ENCODE measurements around the gene THSD4. TPM values are rescaled to one million over a fixed set of nuclear protein-coding genes. Genes with fewer than 3 reads are reported as not detected.

THSD4 gene
- total RNA-seq, 2 experiments from 2014 or later = not detected

DNA sequence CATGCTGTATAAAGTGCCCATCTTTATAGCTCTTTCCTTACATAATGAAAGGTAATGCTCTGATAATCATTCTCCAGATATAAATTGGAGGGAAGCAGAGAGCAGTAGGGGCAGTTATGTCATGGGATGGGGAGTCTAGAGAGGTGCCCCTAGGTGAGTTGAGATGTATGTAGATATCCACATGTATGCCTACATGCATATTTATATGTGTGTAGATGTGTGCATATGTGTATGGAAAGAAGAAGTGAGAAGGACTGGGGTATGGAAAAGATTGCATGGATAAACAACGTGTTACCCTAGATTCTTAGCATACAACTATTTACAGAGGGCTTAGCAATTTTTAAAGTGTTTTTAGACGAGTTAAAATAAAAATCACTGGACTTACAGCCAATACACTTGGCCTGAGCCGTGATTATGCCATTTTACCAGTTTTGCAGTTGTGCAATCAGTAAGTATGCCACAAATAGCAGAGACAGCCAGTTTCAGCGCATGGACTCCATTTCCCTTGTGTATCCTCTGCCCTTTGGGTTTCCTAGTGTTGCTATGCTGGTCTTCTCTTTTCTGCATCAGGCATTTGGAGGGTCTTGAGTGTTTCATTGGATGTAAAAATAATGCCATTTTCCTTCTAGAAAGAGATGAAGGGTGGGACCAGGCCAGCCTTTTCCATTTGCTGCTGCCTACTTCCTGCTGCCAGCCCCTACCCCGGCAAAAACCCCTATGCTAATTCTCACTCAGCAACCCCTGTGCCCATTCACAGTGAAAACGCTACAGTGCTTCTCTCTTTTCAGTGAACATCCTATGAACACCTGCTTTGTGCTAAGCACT, 495.7 kb downstream of the THSD4 start:
- CTCF ChIA-PET = no interaction called here
- Mint-ChIP-seq H3K36me3 (ENCODE audit: low read depth) (no peaks in the 10 kb centered on the region), H3K27me3 (ENCODE audit: low read depth) (peaks cover 11% of the 10 kb centered on the region), H3K4me1 (ENCODE audit: low read depth) (no peaks in the 10 kb centered on the region), H3K9me3 (ENCODE audit: insufficient read depth) (no peaks in the 10 kb centered on the region), H3K4me3 (no peak overlapping the region), H3K27ac (no peak overlapping the region)
- no peak for ATAC-seq
- POLR2A ChIA-PET = no interaction called here
- no peak for DNase-seq

GRCh38 chr15:71611553-71612396, 496.5 kb downstream of the THSD4 start:
- Mint-ChIP-seq H3K27me3 (ENCODE audit: low read depth) (peaks cover 11% of the 10 kb centered on the region), H3K9me3 (ENCODE audit: insufficient read depth) (no peaks in the 10 kb centered on the region), H3K4me3 (no peak overlapping the region), H3K27ac (no peak overlapping the region), H3K36me3 (ENCODE audit: low read depth) (no peaks in the 10 kb centered on the region), H3K4me1 (ENCODE audit: low read depth) (no peaks in the 10 kb centered on the region)
- CTCF ChIA-PET = no interaction called here
- no peak for ATAC-seq
- POLR2A ChIA-PET = no interaction called here
- no peak for DNase-seq

- Mint-ChIP-seq H3K9me3 (ENCODE audit: insufficient read depth) (no peaks in the 10 kb centered on the region), H3K27me3 (ENCODE audit: low read depth) (peaks cover 11% of the 10 kb centered on the region), H3K36me3 (ENCODE audit: low read depth) (no peaks in the 10 kb centered on the region), H3K4me3 (no peak overlapping the region), H3K27ac (no peak overlapping the region), H3K4me1 (ENCODE audit: low read depth) (no peaks in the 10 kb centered on the region)
- DNase-seq (no peak), ATAC-seq (no peak)
- ChIA-PET POLR2A (no interaction called here), CTCF (no interaction called here)
These were observed 497.1 kb downstream of the THSD4 start for GRCh38 chr15:71612397-71612722.

- DNase-seq (no peak), ATAC-seq (no peak)
- CTCF ChIA-PET = no interaction called here
- H3K27ac Mint-ChIP-seq = no peak overlapping the region
- POLR2A ChIA-PET = no interaction called here
- no peaks in the 10 kb centered on the region for H3K36me3 Mint-ChIP-seq (ENCODE audit: low read depth)
- no peak overlapping the region for H3K4me3 Mint-ChIP-seq
- no peaks in the 10 kb centered on the region for H3K9me3 Mint-ChIP-seq (ENCODE audit: insufficient read depth)
- peaks cover 11% of the 10 kb centered on the region for H3K27me3 Mint-ChIP-seq (ENCODE audit: low read depth)
- no peaks in the 10 kb centered on the region for H3K4me1 Mint-ChIP-seq (ENCODE audit: low read depth)
These were observed 497.6 kb downstream of the THSD4 start for GRCh38 chr15:71612869-71613268.

DNA sequence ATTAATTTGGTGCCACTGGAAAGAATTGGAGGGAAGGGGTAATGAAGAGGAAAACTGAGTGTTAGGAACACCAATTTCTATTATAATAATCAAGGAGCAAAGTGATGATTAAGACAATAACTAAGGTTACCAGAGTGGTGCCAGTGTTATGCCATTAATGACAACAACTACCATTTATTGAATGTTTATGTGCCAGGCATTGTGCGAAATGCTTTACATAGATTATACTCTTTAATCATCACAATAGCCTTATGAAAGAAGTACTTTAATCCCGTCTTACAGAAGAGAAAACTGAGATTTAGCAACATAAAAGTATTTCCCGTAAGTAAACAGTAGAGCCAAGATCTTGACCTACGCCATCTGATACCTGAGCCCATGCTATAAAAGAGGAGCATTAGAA, 507.8 kb downstream of the THSD4 start:
- CTCF ChIA-PET = no interaction called here

GRCh38 chr15:71626596-71627088, 511.4 kb downstream of the THSD4 start:
- ATAC-seq = no peak
- ChIA-PET POLR2A (no interaction called here), CTCF (no interaction called here)
- H3K27me3 Mint-ChIP-seq (ENCODE audit: low read depth) = peaks cover 3% of the 10 kb centered on the region
- DNase-seq = no peak
- H3K36me3 Mint-ChIP-seq (ENCODE audit: low read depth) = no peaks in the 10 kb centered on the region
- H3K27ac Mint-ChIP-seq = no peak overlapping the region
- H3K9me3 Mint-ChIP-seq (ENCODE audit: insufficient read depth) = no peaks in the 10 kb centered on the region
- H3K4me3 Mint-ChIP-seq = no peak overlapping the region
- H3K4me1 Mint-ChIP-seq (ENCODE audit: low read depth) = no peaks in the 10 kb centered on the region

More for the DNA sequence above, 507.8 kb downstream of the THSD4 start:
- H3K9me3 Mint-ChIP-seq (ENCODE audit: insufficient read depth) = no peaks in the 10 kb centered on the region
- ATAC-seq (no peak), DNase-seq (no peak)
- H3K36me3 Mint-ChIP-seq (ENCODE audit: low read depth) = no peaks in the 10 kb centered on the region
- H3K4me3 Mint-ChIP-seq = no peak overlapping the region
- H3K27me3 Mint-ChIP-seq (ENCODE audit: low read depth) = peaks cover 3% of the 10 kb centered on the region
- POLR2A ChIA-PET = no interaction called here
- H3K27ac Mint-ChIP-seq = no peak overlapping the region
- no peaks in the 10 kb centered on the region for H3K4me1 Mint-ChIP-seq (ENCODE audit: low read depth)

DNA sequence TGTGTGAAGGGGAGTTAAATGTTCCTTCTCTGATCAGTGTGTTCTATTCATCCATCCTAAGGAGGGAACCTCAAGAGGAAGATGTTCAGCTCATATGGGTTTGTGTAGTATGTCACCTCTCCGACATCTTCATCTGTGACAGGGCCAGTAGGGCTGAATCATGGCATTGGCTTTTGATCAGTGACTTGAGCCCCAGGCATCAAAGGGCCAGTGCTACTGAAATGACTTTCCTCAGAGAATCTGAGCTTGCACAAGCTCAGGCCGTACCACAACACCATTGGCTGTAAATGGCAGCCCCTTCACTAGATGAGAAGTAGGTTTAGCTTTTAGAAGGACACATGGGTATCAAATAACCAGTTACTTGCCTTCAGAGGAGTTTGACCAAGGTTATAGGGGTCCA, 511.9 kb downstream of the THSD4 start:
- DNase-seq (no peak), ATAC-seq (no peak)
- H3K4me3 Mint-ChIP-seq = no peak overlapping the region
- POLR2A ChIA-PET = no interaction called here
- H3K36me3 Mint-ChIP-seq (ENCODE audit: low read depth) = no peaks in the 10 kb centered on the region
- no peak overlapping the region for H3K27ac Mint-ChIP-seq
- no peaks in the 10 kb centered on the region for H3K4me1 Mint-ChIP-seq (ENCODE audit: low read depth)
- CTCF ChIA-PET = no interaction called here
- peaks cover 3% of the 10 kb centered on the region for H3K27me3 Mint-ChIP-seq (ENCODE audit: low read depth)
- H3K9me3 Mint-ChIP-seq (ENCODE audit: insufficient read depth) = no peaks in the 10 kb centered on the region

DNA sequence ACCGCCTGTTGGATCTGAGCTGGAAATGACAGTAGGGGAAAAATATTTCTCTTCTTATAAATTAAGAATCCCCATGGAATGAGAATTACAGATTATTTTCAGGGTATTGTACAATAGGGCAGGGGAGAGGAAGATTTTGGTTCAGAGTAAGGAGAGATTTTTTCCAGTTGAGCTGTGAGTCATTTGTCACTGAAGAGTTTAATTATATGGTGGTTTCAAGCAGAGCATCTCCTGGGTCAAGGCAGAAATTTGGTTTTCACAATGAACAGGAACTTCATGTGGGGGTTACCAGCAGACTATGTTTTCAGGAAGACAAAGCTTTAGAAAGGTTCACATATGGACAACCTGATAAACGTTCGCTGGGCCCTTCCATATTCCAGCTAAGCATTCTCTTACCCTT, 512.3 kb downstream of the THSD4 start:
- ATAC-seq = no peak
- DNase-seq = no peak
- Mint-ChIP-seq H3K9me3 (ENCODE audit: insufficient read depth) (no peaks in the 10 kb centered on the region), H3K4me3 (no peak overlapping the region), H3K27me3 (ENCODE audit: low read depth) (peaks cover 3% of the 10 kb centered on the region), H3K27ac (no peak overlapping the region), H3K4me1 (ENCODE audit: low read depth) (no peaks in the 10 kb centered on the region), H3K36me3 (ENCODE audit: low read depth) (no peaks in the 10 kb centered on the region)
- POLR2A ChIA-PET = no interaction called here
- CTCF ChIA-PET = no interaction called here

GRCh38 chr15:71628988-71629770, 513.9 kb downstream of the THSD4 start:
- CTCF ChIA-PET = no interaction called here
- ATAC-seq (no peak), DNase-seq (no peak)
- H3K4me3 Mint-ChIP-seq = no peak overlapping the region
- H3K27me3 Mint-ChIP-seq (ENCODE audit: low read depth) = no peaks in the 10 kb centered on the region
- H3K4me1 Mint-ChIP-seq (ENCODE audit: low read depth) = no peaks in the 10 kb centered on the region
- H3K36me3 Mint-ChIP-seq (ENCODE audit: low read depth) = no peaks in the 10 kb centered on the region
- POLR2A ChIA-PET = no interaction called here
- no peak overlapping the region for H3K27ac Mint-ChIP-seq
- H3K9me3 Mint-ChIP-seq (ENCODE audit: insufficient read depth) = no peaks in the 10 kb centered on the region

GRCh38 chr15:71629781-71630474, 514.7 kb downstream of the THSD4 start:
- ChIA-PET CTCF (no interaction called here), POLR2A (no interaction called here)
- Mint-ChIP-seq H3K9me3 (ENCODE audit: insufficient read depth) (no peaks in the 10 kb centered on the region), H3K27me3 (ENCODE audit: low read depth) (no peaks in the 10 kb centered on the region), H3K36me3 (ENCODE audit: low read depth) (no peaks in the 10 kb centered on the region), H3K4me1 (ENCODE audit: low read depth) (no peaks in the 10 kb centered on the region), H3K4me3 (no peak overlapping the region), H3K27ac (no peak overlapping the region)
- DNase-seq (no peak), ATAC-seq (no peak)

- ChIA-PET POLR2A (no interaction called here), CTCF (no interaction called here)
- no peak for DNase-seq
- Mint-ChIP-seq H3K27ac (no peak overlapping the region), H3K4me3 (no peak overlapping the region), H3K9me3 (ENCODE audit: insufficient read depth) (no peaks in the 10 kb centered on the region), H3K36me3 (ENCODE audit: low read depth) (no peaks in the 10 kb centered on the region), H3K4me1 (ENCODE audit: low read depth) (no peaks in the 10 kb centered on the region), H3K27me3 (ENCODE audit: low read depth) (no peaks in the 10 kb centered on the region)
- ATAC-seq = no peak
These were observed 515.2 kb downstream of the THSD4 start for GRCh38 chr15:71630475-71630809.

Data from activated CD8-positive, alpha-beta T cell treated with anti-CD3 and anti-CD28 coated beads, Interleukin-2, amount 10 ng/mL, durations not matched to agents 7 days and 5 days (primary cell).